DMS114 treated with DMSO at 0.1 percent for 48 hours (cell line): ENCODE data around the gene MEIS3.
"Not testable (repeated sequence)": the region's sequence is repeated elsewhere in the genome, so short reads cannot be mapped to it uniquely, and the experiment has no call there.

ENCODE experiments used
- DNase-seq: peaks from one replicate; lab custom pipeline; 2025; ENCODE audit not compliant: unreplicated experiment; lab: John Stamatoyannopoulos, UW

The MEIS3 gene

DNA sequence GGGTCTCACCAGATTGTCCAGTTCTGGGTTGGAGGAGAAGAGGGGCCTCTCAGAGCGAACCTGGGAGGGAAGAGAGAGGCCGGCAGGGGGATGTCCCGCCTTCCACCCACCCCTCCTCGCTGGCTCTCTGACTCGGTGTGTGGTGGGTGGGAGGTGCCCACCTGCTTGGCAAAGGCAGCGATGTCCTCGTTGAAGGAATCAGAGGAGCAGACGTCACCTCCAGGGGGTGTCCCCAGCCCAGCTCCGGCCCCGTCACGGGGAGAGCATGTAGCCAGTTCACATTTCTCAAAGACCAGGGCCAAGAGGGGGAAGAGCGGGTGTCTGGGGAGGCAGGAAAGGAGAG lies 2.7 kb downstream of the MEIS3 start:
- DNase-seq: no peak

GRCh38 chr19:47415953-47416642 lies 3.2 kb downstream of the MEIS3 start:
- no peak for DNase-seq

- DNase-seq: no peak
Measured at GRCh38 chr19:47414469-47414868, 4.9 kb downstream of the MEIS3 start.

GRCh38 chr19:47413941-47414340 lies 5.4 kb downstream of the MEIS3 start:
- no peak for DNase-seq

DNA sequence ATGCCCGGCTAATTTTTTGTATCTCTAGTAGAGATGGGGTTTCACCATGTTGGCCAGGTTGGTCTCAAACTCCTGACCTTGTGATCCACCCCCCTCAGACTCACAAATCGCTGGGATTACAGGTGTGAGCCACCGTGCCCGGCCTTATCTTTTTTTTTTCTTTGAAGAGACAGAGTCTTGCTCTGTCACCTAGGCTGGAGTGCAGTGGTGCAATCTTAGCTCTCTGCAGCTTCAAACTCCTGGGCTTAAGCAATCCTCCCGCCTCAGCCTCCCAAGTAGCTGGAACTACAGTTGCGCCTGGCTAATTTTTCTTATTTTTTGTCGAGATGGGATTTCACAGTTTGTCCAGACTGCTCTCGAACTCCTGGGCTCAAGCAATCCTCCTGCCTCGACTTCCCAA lies 7.6 kb downstream of the MEIS3 start:
- not testable (repeated sequence) for DNase-seq

DNA sequence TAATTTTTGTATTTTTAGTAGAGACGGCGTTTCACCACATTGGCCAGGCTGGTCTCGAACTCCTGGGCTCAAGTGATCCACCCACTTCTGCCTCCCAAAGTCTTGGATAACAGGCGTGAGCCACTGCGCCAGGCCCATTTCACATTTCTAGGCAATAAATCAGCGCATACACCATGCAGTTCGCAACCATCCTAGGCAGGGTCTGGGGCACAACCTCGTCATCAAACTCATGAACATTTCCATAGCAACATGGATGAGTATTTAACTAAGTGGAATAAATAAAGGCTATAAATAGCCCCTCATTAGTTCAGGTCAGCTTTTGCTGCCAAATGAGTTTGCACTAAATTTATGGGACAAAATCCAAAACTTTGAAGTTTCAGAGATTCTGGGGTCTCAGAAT lies 8.2 kb downstream of the MEIS3 start:
- no peak for DNase-seq

- DNase-seq: no peak
Measured at GRCh38 chr19:47408156-47408938, 11.0 kb downstream of the MEIS3 start.

- no peak for DNase-seq
Measured at GRCh38 chr19:47407417-47407774, 11.9 kb downstream of the MEIS3 start.

GRCh38 chr19:47406711-47407416 lies 12.5 kb downstream of the MEIS3 start:
- no peak for DNase-seq

- no peak for DNase-seq
Measured at GRCh38 chr19:47405854-47406417, 13.4 kb downstream of the MEIS3 start.

DNA sequence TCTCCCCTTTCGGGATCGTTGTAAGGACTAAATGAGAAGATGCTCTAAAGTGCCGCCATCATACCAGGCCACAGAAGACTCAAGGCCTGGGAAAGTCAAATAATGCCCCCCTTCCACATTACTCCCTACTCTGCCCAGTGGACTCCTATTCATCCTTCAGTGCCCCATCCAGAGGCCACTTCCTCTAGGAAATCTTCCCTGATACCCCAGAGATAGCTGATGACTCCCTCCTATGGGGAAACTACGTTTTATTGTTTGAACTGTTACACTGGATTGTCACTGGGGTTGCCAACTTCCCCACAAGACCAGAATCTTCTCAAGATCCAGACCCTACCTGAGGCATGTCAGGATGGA lies 14.2 kb downstream of the MEIS3 start:
- no peak for DNase-seq

- DNase-seq: no peak
Measured at GRCh38 chr19:47404334-47405196, 14.8 kb downstream of the MEIS3 start.

- no peak for DNase-seq
Measured at GRCh38 chr19:47402504-47402903, 16.8 kb downstream of the MEIS3 start.

- DNase-seq: no peak
Measured at GRCh38 chr19:47398707-47399597, 20.4 kb downstream of the MEIS3 start.

GRCh38 chr19:47391510-47392223 lies 27.7 kb downstream of the MEIS3 start:
- peak; percentile 17 for DNase-seq

- DNase-seq: no peak
Measured at GRCh38 chr19:47390533-47391488, 28.5 kb downstream of the MEIS3 start.

DNA sequence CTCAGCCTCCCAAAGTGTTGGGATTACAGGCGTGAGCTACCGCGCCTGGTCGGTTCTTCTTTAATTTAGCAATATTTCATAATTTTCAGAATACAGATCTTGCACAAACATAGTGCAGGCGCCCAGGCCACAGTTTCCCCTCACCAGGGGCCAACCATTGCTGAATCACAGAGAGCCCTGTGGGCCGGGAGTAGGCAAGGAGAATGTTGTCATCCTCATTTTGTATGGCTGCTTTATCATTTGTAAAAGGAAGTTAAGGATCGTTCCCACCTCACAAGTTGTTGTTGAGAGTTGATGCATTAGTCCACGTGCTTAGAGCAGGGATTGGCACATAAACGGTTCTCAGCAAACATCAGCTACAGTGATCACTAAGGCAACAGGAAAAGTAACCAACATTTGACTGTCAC lies 30.2 kb downstream of the MEIS3 start:
- no peak for DNase-seq

- not testable (repeated sequence) for DNase-seq
Measured at GRCh38 chr19:47388721-47389120, 30.6 kb downstream of the MEIS3 start.
